Measurements from ENCODE around the gene NBAS. TPM values are rescaled to one million over a fixed set of nuclear protein-coding genes. Genes with fewer than 3 reads are reported as not detected.

The NBAS gene
- polyA plus RNA-seq (2012; ENCODE audit: insufficient read depth, insufficient read length): 33.3 TPM

- peak within 1 kb of the TSS; percentile 66 for H3K4me3 ChIP-seq (ENCODE audit: low read length)
Measured at GRCh38 chr2:15560988-15561573, at the start of gene NBAS. Gene NBAS, minus strand, starts transcription at chr2:15561334. Its CDS starts 30 bp downstream, at chr2:15561304.

GRCh38 chr2:15610430-15610952, 49.4 kb upstream of the NBAS start:
- DNase-seq (ENCODE audit: low read depth, low spot score): no peak
- H3K4me3 ChIP-seq (ENCODE audit: low read length): no peak overlapping the region

More at GRCh38 chr2:15560988-15561573, at the start of gene NBAS:
- peak; percentile 78 for DNase-seq (ENCODE audit: low read depth, low spot score)

GRCh38 chr2:15609341-15610042, 48.4 kb upstream of the NBAS start:
- no peak for DNase-seq (ENCODE audit: low read depth, low spot score)
- no peak overlapping the region for H3K4me3 ChIP-seq (ENCODE audit: low read length)

- no peak for DNase-seq (ENCODE audit: low read depth, low spot score)
- H3K4me3 ChIP-seq (ENCODE audit: low read length): no peak overlapping the region
Measured at GRCh38 chr2:15608392-15608761, 47.2 kb upstream of the NBAS start.

GRCh38 chr2:15607709-15608391, 46.7 kb upstream of the NBAS start:
- DNase-seq (ENCODE audit: low read depth, low spot score): no peak
- H3K4me3 ChIP-seq (ENCODE audit: low read length): no peak overlapping the region

- no peak for DNase-seq (ENCODE audit: low read depth, low spot score)
Measured at GRCh38 chr2:15606481-15607441, 45.6 kb upstream of the NBAS start.

GRCh38 chr2:15605721-15606120, 44.6 kb upstream of the NBAS start:
- H3K4me3 ChIP-seq (ENCODE audit: low read length): no peak overlapping the region
- no peak for DNase-seq (ENCODE audit: low read depth, low spot score)

More at GRCh38 chr2:15606481-15607441, 45.6 kb upstream of the NBAS start:
- H3K4me3 ChIP-seq (ENCODE audit: low read length): no peak overlapping the region

GRCh38 chr2:15603948-15604347, 42.8 kb upstream of the NBAS start:
- DNase-seq (ENCODE audit: low read depth, low spot score): no peak
- no peak overlapping the region for H3K4me3 ChIP-seq (ENCODE audit: low read length)

- no peak for DNase-seq (ENCODE audit: low read depth, low spot score)
- H3K4me3 ChIP-seq (ENCODE audit: low read length): no peak overlapping the region
Measured at GRCh38 chr2:15603044-15603765, 42.1 kb upstream of the NBAS start.

- no peak for DNase-seq (ENCODE audit: low read depth, low spot score)
- no peak overlapping the region for H3K4me3 ChIP-seq (ENCODE audit: low read length)
Measured at GRCh38 chr2:15602393-15602792, 41.3 kb upstream of the NBAS start.

GRCh38 chr2:15601681-15602080, 40.5 kb upstream of the NBAS start:
- DNase-seq (ENCODE audit: low read depth, low spot score): no peak

GRCh38 chr2:15599994-15600393, 38.9 kb upstream of the NBAS start:
- no peak overlapping the region for H3K4me3 ChIP-seq (ENCODE audit: low read length)
- DNase-seq (ENCODE audit: low read depth, low spot score): no peak

More at GRCh38 chr2:15601681-15602080, 40.5 kb upstream of the NBAS start:
- H3K4me3 ChIP-seq (ENCODE audit: low read length): no peak overlapping the region

GRCh38 chr2:15596968-15597367, 35.8 kb upstream of the NBAS start:
- H3K4me3 ChIP-seq (ENCODE audit: low read length): no peak overlapping the region
- DNase-seq (ENCODE audit: low read depth, low spot score): no peak

GRCh38 chr2:15596350-15596749, 35.2 kb upstream of the NBAS start:
- H3K4me3 ChIP-seq (ENCODE audit: low read length): no peak overlapping the region
- DNase-seq (ENCODE audit: low read depth, low spot score): no peak

- H3K4me3 ChIP-seq (ENCODE audit: low read length): no peak overlapping the region
Measured at GRCh38 chr2:15595936-15596335, 34.8 kb upstream of the NBAS start.

GRCh38 chr2:15595342-15595905, 34.3 kb upstream of the NBAS start:
- DNase-seq (ENCODE audit: low read depth, low spot score): no peak
- no peak overlapping the region for H3K4me3 ChIP-seq (ENCODE audit: low read length)

More at GRCh38 chr2:15595936-15596335, 34.8 kb upstream of the NBAS start:
- no peak for DNase-seq (ENCODE audit: low read depth, low spot score)

- no peak for DNase-seq (ENCODE audit: low read depth, low spot score)
- H3K4me3 ChIP-seq (ENCODE audit: low read length): no peak overlapping the region
Measured at GRCh38 chr2:15594291-15595256, 33.4 kb upstream of the NBAS start.

All from Jurkat, Clone E6-1 (cell line).